ENCODE measurements around the gene MRPS31. TPM values are rescaled to one million over a fixed set of nuclear protein-coding genes. Genes with fewer than 3 reads are reported as not detected.
"Not testable (repeated sequence)": the region's sequence is repeated elsewhere in the genome, so short reads cannot be mapped to it uniquely, and the experiment has no call there.

MRPS31 gene
- total RNA-seq, 1 donor from 2014 or later, result 28.8 TPM

DNA sequence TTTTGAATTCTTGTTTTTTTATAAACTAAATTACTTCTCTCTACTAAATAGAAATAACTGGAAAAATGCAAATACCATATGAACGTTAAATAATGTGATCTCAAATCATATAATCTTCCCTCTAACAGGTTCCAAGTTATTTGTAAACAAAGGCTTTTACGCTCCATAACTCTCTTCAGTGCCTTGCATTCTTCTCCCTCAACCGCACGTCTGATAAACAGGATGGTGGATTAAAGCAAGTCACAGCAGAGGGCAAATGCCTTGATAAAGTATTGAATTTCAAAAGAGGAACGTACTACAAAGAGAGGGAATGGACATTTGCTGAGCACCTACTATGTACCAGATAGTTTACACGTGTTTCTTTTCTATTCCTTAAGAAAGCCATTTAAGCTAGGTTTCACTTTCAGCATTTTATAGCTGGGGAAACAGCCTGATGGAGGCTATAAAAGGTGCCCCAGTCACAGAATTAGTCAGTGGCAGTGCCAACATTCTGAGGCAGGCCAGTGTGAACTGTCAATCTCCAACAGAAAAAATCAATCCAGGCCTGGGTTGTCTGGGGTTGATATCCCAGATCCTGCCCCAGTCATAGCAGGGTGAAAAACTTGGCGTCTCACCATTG, 15.8 kb downstream of the MRPS31 start:
- Mint-ChIP-seq H3K27me3 (ENCODE audit: unreplicated experiment) (no peaks in the 10 kb centered on the region), H3K36me3 (ENCODE audit: unreplicated experiment) (no peaks in the 10 kb centered on the region)
- TF ChIP-seq CTCF (IDR thresholded peaks at IDR 0.05; ENCODE audit: partially characterized antibody, unreplicated experiment), result no peak

GRCh38 chr13:40749327-40749726, 21.7 kb downstream of the MRPS31 start:
- H3K4me3 Mint-ChIP-seq (ENCODE audit: unreplicated experiment), result no peak overlapping the region
- H3K27ac Mint-ChIP-seq (ENCODE audit: unreplicated experiment), result no peak overlapping the region
- no peaks in the 10 kb centered on the region for H3K4me1 Mint-ChIP-seq (ENCODE audit: low read depth, unreplicated experiment)
- H3K27me3 Mint-ChIP-seq (ENCODE audit: unreplicated experiment), result no peaks in the 10 kb centered on the region
- no peaks in the 10 kb centered on the region for H3K36me3 Mint-ChIP-seq (ENCODE audit: unreplicated experiment)
- H3K9me3 Mint-ChIP-seq (ENCODE audit: unreplicated experiment), result no peaks in the 10 kb centered on the region
- no peak for DNase-seq
- no peak for TF ChIP-seq CTCF (IDR thresholded peaks at IDR 0.05; ENCODE audit: partially characterized antibody, unreplicated experiment)

More for the DNA sequence above, 15.8 kb downstream of the MRPS31 start:
- H3K9me3 Mint-ChIP-seq (ENCODE audit: unreplicated experiment), result no peaks in the 10 kb centered on the region
- H3K4me3 Mint-ChIP-seq (ENCODE audit: unreplicated experiment), result no peak overlapping the region
- no peaks in the 10 kb centered on the region for H3K4me1 Mint-ChIP-seq (ENCODE audit: low read depth, unreplicated experiment)
- no peak overlapping the region for H3K27ac Mint-ChIP-seq (ENCODE audit: unreplicated experiment)
- DNase-seq, result no peak

DNA sequence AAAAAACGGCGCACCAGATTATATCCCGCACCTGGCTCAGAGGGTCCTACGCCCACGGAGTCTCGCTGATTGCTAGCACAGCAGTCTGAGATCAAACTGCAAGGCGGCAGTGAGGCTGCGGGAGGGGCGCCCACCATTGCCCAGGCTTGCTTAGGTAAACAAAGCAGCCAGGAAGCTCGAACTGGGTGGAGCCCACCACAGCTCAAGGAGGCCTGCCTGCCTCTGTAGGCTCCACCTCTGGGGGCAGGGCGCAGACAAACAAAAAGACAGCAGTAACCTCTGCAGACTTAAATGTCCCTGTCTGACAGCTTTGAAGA, 35.8 kb downstream of the MRPS31 start:
- H3K36me3 Mint-ChIP-seq (ENCODE audit: unreplicated experiment); H3K27me3 Mint-ChIP-seq (ENCODE audit: unreplicated experiment): not testable (repeated sequence)
- peak overlapping the region; percentile 49 for H3K4me3 Mint-ChIP-seq (ENCODE audit: unreplicated experiment)

GRCh38 chr13:40734536-40735231, 36.3 kb downstream of the MRPS31 start:
- H3K36me3 Mint-ChIP-seq (ENCODE audit: unreplicated experiment); H3K9me3 Mint-ChIP-seq (ENCODE audit: unreplicated experiment); H3K27me3 Mint-ChIP-seq (ENCODE audit: unreplicated experiment); H3K4me1 Mint-ChIP-seq (ENCODE audit: low read depth, unreplicated experiment): not testable (repeated sequence)
- Mint-ChIP-seq H3K4me3 (ENCODE audit: unreplicated experiment) (peak overlapping the region; percentile 49), H3K27ac (ENCODE audit: unreplicated experiment) (peak overlapping the region; percentile 59)
- peak; percentile 20 for DNase-seq

More for the DNA sequence above, 35.8 kb downstream of the MRPS31 start:
- H3K4me1 Mint-ChIP-seq (ENCODE audit: low read depth, unreplicated experiment); DNase-seq; H3K9me3 Mint-ChIP-seq (ENCODE audit: unreplicated experiment): not testable (repeated sequence)
- H3K27ac Mint-ChIP-seq (ENCODE audit: unreplicated experiment), result peak overlapping the region; percentile 59

DNA sequence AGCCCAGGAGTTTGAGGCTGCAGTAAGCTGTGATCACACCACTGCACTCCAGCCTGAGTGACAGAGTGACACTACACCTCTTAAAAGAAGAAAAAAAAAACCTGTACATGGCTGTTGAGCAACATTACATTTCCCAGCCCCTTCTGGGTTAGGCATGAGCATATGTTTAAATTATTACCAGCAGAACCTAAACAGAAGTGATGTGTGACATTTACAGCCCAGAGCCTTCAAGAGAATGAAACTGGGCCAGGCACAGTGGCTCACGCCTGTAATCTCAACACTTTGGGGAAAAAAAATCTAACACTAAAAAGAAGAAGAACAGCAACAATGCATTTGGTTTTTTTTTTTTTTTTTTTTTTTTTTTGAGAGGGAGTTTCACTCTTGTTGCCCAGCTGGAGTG, 38.3 kb downstream of the MRPS31 start:
- peaks cover 4% of the 10 kb centered on the region for H3K9me3 Mint-ChIP-seq (ENCODE audit: unreplicated experiment)
- H3K4me3 Mint-ChIP-seq (ENCODE audit: unreplicated experiment), result no peak overlapping the region
- H3K4me1 Mint-ChIP-seq (ENCODE audit: low read depth, unreplicated experiment), result no peaks in the 10 kb centered on the region

More for the DNA sequence above, 38.3 kb downstream of the MRPS31 start:
- H3K27me3 Mint-ChIP-seq (ENCODE audit: unreplicated experiment), result no peaks in the 10 kb centered on the region
- no peak for TF ChIP-seq CTCF (IDR thresholded peaks at IDR 0.05; ENCODE audit: partially characterized antibody, unreplicated experiment)
- H3K36me3 Mint-ChIP-seq (ENCODE audit: unreplicated experiment), result no peaks in the 10 kb centered on the region
- H3K27ac Mint-ChIP-seq (ENCODE audit: unreplicated experiment), result no peak overlapping the region
- DNase-seq, result no peak

All from glutamatergic neuron (in vitro differentiated cells).